ENCODE data around the gene KCNQ4.

The KCNQ4 gene

DNA sequence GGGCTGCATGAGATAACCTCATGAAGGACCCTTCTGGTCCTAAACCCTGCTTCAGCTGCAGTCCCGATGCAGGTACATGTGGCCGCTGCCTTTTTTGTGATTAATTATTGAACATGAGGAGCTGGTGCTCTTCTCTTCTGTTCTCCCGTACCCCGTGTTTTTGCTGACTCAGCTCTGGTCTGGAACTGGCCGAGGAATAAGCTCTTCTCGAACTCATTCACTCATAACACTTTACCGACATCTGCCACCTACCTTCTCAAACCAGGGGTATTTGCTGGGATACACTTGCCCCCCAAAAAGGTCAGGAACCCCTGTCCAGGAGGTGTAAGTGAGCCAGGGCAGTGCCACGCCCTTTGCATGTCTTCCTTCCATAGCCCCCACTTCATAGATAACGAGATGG lies 31.8 kb downstream of the KCNQ4 start:
- ATAC-seq (replicated peaks) (no peak), DNase-seq (no peak)
- Mint-ChIP-seq H3K9me3 (no peaks in the 10 kb centered on the region), H3K4me3 (no peak overlapping the region), H3K36me3 (ENCODE audit: insufficient read depth) (peaks cover 9% of the 10 kb centered on the region), H3K4me1 (ENCODE audit: low read depth in 2 of 2) (peaks cover 5 to 7% of the 10 kb centered on the region in 2 donors), H3K27ac (peak overlapping the region in 1 of 2 donors; percentile 49), H3K27me3 (peaks cover 0 to 7% of the 10 kb centered on the region in 2 donors)

DNA sequence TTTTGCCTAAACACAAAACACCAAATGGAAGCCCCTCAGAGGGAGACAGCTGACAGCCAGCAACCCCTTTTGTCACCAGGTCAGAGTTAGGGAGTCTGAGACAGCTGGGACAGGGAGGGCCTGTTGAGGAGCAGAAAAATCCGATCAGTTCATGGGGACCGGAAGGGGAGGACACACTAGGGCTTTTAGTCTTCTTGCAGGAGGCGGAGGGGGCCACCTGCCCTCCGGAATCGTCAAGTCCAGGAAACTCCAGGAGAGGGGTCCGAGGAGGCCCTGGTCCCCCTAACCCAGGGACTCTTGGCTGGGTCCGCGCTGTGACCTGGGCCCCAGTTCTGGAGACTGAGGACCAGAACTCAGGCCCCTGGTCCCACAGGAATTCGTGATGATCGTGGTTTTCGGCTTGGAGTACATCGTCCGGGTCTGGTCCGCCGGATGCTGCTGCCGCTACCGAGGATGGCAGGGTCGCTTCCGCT lies 34.2 kb downstream of the KCNQ4 start:
- peaks cover 7% of the 10 kb centered on the region for H3K36me3 Mint-ChIP-seq (ENCODE audit: insufficient read depth)
- no peaks in the 10 kb centered on the region for H3K9me3 Mint-ChIP-seq
- H3K4me3 Mint-ChIP-seq = peak overlapping the region; percentile 82 to 84
- ATAC-seq (replicated peaks) = no peak
- H3K27me3 Mint-ChIP-seq = peaks cover 0 to 6% of the 10 kb centered on the region in 2 donors
- DNase-seq = no peak
- peaks cover 5 to 7% of the 10 kb centered on the region in 2 donors for H3K4me1 Mint-ChIP-seq (ENCODE audit: low read depth in 2 of 2)
- H3K27ac Mint-ChIP-seq = peak overlapping the region; percentile 20 to 71

GRCh38 chr1:40818264-40818961 lies 34.8 kb downstream of the KCNQ4 start:
- Mint-ChIP-seq H3K9me3 (no peaks in the 10 kb centered on the region), H3K4me3 (peak overlapping the region; percentile 82 to 84), H3K4me1 (ENCODE audit: low read depth in 2 of 2) (peaks cover 5 to 7% of the 10 kb centered on the region in 2 donors), H3K36me3 (ENCODE audit: insufficient read depth) (peaks cover 7% of the 10 kb centered on the region), H3K27ac (peak overlapping the region; percentile 65 to 71), H3K27me3 (no peaks in the 10 kb centered on the region)
- ATAC-seq (replicated peaks) (peak; percentile 95), DNase-seq (peak; percentile 81 to 85 (median 81))

- ATAC-seq (replicated peaks) (no peak), DNase-seq (no peak)
- Mint-ChIP-seq H3K27me3 (no peaks in the 10 kb centered on the region), H3K9me3 (no peaks in the 10 kb centered on the region), H3K4me3 (peak overlapping the region; percentile 82 to 84), H3K27ac (peak overlapping the region; percentile 69 to 71), H3K4me1 (ENCODE audit: low read depth in 2 of 2) (peaks cover 5 to 7% of the 10 kb centered on the region in 2 donors), H3K36me3 (ENCODE audit: insufficient read depth) (peaks cover 7% of the 10 kb centered on the region)
Measured at GRCh38 chr1:40819101-40819500, 35.5 kb downstream of the KCNQ4 start.

- H3K4me3 Mint-ChIP-seq = no peak overlapping the region
- no peak for DNase-seq
- H3K9me3 Mint-ChIP-seq = no peaks in the 10 kb centered on the region
Measured at GRCh38 chr1:40820251-40820797, 36.7 kb downstream of the KCNQ4 start.

GRCh38 chr1:40820911-40821693 lies 37.5 kb downstream of the KCNQ4 start:
- H3K27ac Mint-ChIP-seq = peak overlapping the region in 1 of 2 donors; percentile 51
- ATAC-seq (replicated peaks) (no peak), DNase-seq (no peak)
- H3K27me3 Mint-ChIP-seq = no peaks in the 10 kb centered on the region
- H3K9me3 Mint-ChIP-seq = no peaks in the 10 kb centered on the region
- H3K4me3 Mint-ChIP-seq = no peak overlapping the region
- H3K4me1 Mint-ChIP-seq (ENCODE audit: low read depth in 2 of 2) = peaks cover 13 to 19% of the 10 kb centered on the region in 2 donors
- peaks cover 3% of the 10 kb centered on the region for H3K36me3 Mint-ChIP-seq (ENCODE audit: insufficient read depth)

More at GRCh38 chr1:40820251-40820797, 36.7 kb downstream of the KCNQ4 start:
- no peak overlapping the region for H3K27ac Mint-ChIP-seq
- ATAC-seq (replicated peaks) = no peak
- H3K36me3 Mint-ChIP-seq (ENCODE audit: insufficient read depth) = peaks cover 3% of the 10 kb centered on the region
- no peaks in the 10 kb centered on the region for H3K27me3 Mint-ChIP-seq
- H3K4me1 Mint-ChIP-seq (ENCODE audit: low read depth in 2 of 2) = peaks cover 9 to 13% of the 10 kb centered on the region in 2 donors

DNA sequence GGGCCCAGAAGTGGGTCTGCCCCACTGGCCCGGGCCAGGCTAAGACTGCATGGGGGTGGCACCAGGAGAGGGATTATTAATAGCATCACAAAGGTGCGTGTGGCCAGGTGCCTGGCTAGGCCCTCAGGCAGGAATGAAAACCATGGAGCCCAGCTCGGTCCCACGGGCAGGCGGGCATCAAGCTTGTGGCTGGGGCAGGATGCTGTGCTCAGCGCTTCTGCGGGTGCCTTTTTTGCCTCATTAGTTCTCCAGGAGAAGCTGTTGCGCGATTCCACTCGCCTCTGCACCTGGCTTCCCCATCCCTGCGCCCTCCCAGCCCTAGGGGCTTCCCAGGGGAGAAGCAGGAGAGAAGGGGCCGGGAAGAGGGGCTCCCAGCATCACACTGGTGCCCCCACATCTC lies 39.3 kb downstream of the KCNQ4 start:
- DNase-seq = no peak
- H3K27me3 Mint-ChIP-seq = no peaks in the 10 kb centered on the region
- H3K27ac Mint-ChIP-seq = no peak overlapping the region
- H3K4me1 Mint-ChIP-seq (ENCODE audit: low read depth in 2 of 2) = peaks cover 19 to 28% of the 10 kb centered on the region in 2 donors
- no peak overlapping the region for H3K4me3 Mint-ChIP-seq
- H3K9me3 Mint-ChIP-seq = no peaks in the 10 kb centered on the region
- ATAC-seq (replicated peaks) = no peak
- peaks cover 3% of the 10 kb centered on the region for H3K36me3 Mint-ChIP-seq (ENCODE audit: insufficient read depth)

GRCh38 chr1:40823345-40823744 lies 39.8 kb downstream of the KCNQ4 start:
- Mint-ChIP-seq H3K27me3 (no peaks in the 10 kb centered on the region), H3K36me3 (ENCODE audit: insufficient read depth) (peaks cover 3% of the 10 kb centered on the region), H3K4me1 (ENCODE audit: low read depth in 2 of 2) (peaks cover 19 to 28% of the 10 kb centered on the region in 2 donors), H3K27ac (no peak overlapping the region), H3K4me3 (no peak overlapping the region), H3K9me3 (no peaks in the 10 kb centered on the region)
- ATAC-seq (replicated peaks) (no peak), DNase-seq (no peak)

DNA sequence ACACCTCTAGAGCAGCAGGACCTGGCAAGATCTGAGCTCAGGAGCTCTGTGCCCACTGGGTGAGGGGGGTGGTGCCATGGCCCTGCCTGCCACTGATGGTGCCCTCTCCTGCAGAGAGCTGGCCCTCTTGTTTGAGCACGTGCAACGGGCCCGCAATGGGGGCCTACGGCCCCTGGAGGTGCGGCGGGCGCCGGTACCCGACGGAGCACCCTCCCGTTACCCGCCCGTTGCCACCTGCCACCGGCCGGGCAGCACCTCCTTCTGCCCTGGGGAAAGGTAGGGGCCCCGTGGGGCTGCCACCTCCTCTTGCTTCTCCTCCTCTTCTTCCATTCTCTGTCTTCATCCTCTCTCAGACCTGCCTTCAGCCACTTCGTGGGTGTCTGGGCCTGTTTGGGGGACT lies 40.4 kb downstream of the KCNQ4 start:
- H3K27me3 Mint-ChIP-seq = no peaks in the 10 kb centered on the region
- DNase-seq = no peak
- H3K4me1 Mint-ChIP-seq (ENCODE audit: low read depth in 2 of 2) = peaks cover 13 to 24% of the 10 kb centered on the region in 2 donors
- no peak overlapping the region for H3K4me3 Mint-ChIP-seq
- no peaks in the 10 kb centered on the region for H3K36me3 Mint-ChIP-seq (ENCODE audit: insufficient read depth)
- no peak for ATAC-seq (replicated peaks)
- no peaks in the 10 kb centered on the region for H3K9me3 Mint-ChIP-seq
- H3K27ac Mint-ChIP-seq = peak overlapping the region in 1 of 2 donors; percentile 7

DNA sequence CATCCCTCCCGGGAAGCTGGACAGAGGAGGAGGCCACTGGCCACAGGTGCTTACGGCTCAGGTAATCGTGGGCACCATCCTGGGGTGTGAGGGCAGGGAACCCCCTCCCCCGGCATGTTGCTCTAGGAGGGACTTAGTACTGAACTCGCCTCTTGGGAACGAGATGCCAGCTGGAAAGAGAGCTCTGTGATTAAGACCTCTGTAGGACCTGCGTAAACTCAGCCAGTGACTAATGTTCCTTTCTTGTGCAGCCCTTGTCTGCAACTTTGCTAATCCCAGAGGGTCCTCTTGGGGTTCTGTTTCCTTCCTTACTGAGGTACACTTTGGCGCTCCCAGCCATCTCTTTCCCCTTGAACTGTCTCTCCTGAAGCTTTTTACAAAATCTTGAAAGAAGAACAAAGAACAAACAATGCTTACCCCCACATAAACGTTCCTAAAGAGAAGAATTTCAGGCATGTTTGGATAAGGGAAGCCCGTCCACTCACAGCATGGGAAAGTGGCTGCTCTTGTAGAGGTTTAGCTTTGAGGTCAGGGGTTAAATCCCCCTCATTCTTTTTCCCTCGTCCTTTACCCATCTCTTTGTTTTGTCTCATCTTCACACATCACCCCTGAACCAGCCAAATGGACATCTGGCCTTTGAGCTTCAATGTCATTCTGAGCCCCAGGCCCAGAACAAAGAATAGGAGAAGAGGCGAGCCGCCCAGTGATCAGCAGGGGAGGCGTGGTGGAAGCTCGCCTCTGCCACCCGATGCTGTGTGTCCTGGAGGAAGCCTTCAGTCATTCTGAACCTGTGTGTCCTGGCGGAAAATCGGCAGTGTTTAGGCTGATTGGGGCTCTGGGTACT lies 41.2 kb downstream of the KCNQ4 start:
- Mint-ChIP-seq H3K9me3 (no peaks in the 10 kb centered on the region), H3K4me1 (ENCODE audit: low read depth in 2 of 2) (peaks cover 13 to 22% of the 10 kb centered on the region in 2 donors), H3K27ac (peak overlapping the region in 1 of 2 donors; percentile 76), H3K36me3 (ENCODE audit: insufficient read depth) (no peaks in the 10 kb centered on the region), H3K4me3 (no peak overlapping the region), H3K27me3 (no peaks in the 10 kb centered on the region)
- no peak for ATAC-seq (replicated peaks)
- no peak for DNase-seq

DNA sequence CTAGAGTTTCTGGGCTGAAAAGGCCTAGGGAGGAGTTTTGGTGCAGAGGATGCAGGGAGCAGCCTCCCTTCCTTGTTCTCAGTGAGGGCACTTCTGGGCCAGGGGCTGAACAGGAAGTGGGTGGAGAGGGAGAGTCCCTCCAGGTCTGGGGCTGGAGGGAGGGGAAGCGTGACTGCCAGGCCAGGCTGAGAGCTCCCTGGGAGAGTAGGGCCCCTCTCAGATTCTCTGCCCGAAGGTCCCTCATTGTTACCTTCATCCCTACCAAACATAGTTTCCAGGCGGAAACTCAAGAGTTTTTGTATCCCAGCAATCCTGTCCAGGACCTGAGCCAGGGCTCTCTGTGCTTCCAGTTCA lies 41.8 kb downstream of the KCNQ4 start:
- ATAC-seq (replicated peaks) = no peak
- no peak for DNase-seq
- peak overlapping the region in 1 of 2 donors; percentile 76 for H3K27ac Mint-ChIP-seq

DNA sequence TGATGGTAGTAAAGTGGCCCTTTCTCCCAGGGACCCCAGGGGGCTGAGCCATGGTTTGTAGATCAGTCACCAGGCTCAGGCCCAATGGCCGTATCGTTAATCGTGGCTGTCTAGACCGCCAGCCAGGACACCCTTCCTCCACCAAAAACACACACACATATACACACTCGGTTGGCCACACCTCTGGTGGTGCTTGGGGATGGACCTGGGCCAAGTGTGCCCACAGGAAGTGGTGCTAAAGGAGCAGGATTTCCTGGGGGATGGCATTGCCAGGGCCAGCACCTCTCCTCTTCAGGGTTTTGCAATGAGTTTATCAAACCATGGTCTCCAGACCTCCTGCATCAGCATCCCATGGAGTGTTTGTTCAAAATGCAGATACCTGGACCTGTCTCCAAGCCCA lies 42.4 kb downstream of the KCNQ4 start:
- Mint-ChIP-seq H3K36me3 (ENCODE audit: insufficient read depth) (no peaks in the 10 kb centered on the region), H3K27me3 (no peaks in the 10 kb centered on the region), H3K9me3 (no peaks in the 10 kb centered on the region), H3K4me1 (ENCODE audit: low read depth in 2 of 2) (peaks cover 13 to 22% of the 10 kb centered on the region in 2 donors), H3K27ac (peak overlapping the region in 1 of 2 donors; percentile 76), H3K4me3 (peak overlapping the region in 1 of 2 donors; percentile 22)
- ATAC-seq (replicated peaks) = peak; percentile 29
- no peak for DNase-seq

More for the DNA sequence above, 41.8 kb downstream of the KCNQ4 start:
- Mint-ChIP-seq H3K27me3 (no peaks in the 10 kb centered on the region), H3K4me1 (ENCODE audit: low read depth in 2 of 2) (peaks cover 13 to 22% of the 10 kb centered on the region in 2 donors), H3K36me3 (ENCODE audit: insufficient read depth) (no peaks in the 10 kb centered on the region), H3K9me3 (no peaks in the 10 kb centered on the region), H3K4me3 (no peak overlapping the region)
